Neural cell (in vitro differentiated cells): Measurements from ENCODE around the gene UQCC2.

Experiments
- EP300 ChIP-seq: fragments of 450-650 bp; conservative IDR thresholded peaks from 2 replicates; pipeline ENCODE4 v1.6.1; 2014; ENCODE audit warnings: antibody characterized with exemption, mild to moderate bottlenecking, moderate library complexity; ENCODE audit not compliant: poor library complexity, severe bottlenecking
- EZH2 ChIP-seq: fragments of 200-600, 300-800 bp; shearing (Covaris generic), sonication (generic); IDR thresholded peaks from 2 replicates; pipeline ENCODE4 v1.6.1; 2014; ENCODE audit warnings: antibody characterized with exemption, low read length, borderline replicate concordance, mild to moderate bottlenecking; ENCODE audit not compliant: insufficient read depth, poor library complexity, severe bottlenecking
- POLR2AphosphoS5 ChIP-seq: IDR thresholded peaks from 2 replicates; pipeline ENCODE4 v1.6.1; 2012
- TF ChIP-seq, protein P1 (sequence below): fragments of 450-650 bp; IDR thresholded peaks from 2 replicates; pipeline ENCODE4 v1.5.1; 2014; ENCODE audit warnings: antibody characterized with exemption, mild to moderate bottlenecking, moderate library complexity; ENCODE audit not compliant: poor library complexity, severe bottlenecking

DNA sequence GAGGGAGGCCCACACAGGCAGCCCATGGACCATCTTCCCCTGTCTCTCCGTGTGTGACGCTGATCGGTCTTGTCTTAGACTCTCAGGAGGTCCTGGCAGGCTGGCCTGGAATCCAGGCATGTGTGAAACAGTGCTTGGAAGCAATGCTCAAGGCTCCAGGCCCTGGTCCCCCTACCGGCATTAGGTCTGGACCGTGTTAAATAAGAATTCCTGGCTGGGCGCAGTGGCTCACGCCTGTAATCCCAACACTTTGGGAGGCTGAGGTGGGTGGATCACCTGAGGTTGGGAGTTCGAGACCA, 22.2 kb upstream of the UQCC2 start:
- TF ChIP-seq EZH2 (no peak), EP300 (no peak), POLR2AphosphoS5 (no peak)
- TF ChIP-seq, protein P1, sequence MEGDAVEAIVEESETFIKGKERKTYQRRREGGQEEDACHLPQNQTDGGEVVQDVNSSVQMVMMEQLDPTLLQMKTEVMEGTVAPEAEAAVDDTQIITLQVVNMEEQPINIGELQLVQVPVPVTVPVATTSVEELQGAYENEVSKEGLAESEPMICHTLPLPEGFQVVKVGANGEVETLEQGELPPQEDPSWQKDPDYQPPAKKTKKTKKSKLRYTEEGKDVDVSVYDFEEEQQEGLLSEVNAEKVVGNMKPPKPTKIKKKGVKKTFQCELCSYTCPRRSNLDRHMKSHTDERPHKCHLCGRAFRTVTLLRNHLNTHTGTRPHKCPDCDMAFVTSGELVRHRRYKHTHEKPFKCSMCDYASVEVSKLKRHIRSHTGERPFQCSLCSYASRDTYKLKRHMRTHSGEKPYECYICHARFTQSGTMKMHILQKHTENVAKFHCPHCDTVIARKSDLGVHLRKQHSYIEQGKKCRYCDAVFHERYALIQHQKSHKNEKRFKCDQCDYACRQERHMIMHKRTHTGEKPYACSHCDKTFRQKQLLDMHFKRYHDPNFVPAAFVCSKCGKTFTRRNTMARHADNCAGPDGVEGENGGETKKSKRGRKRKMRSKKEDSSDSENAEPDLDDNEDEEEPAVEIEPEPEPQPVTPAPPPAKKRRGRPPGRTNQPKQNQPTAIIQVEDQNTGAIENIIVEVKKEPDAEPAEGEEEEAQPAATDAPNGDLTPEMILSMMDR: no peak
